ENCODE measurements around the gene VMAC.
"Not testable (repeated sequence)": the region's sequence is repeated elsewhere in the genome, so short reads cannot be mapped to it uniquely, and the experiment has no call there.

The VMAC gene

GRCh38 chr19:5865772-5866171 is 38.9 kb upstream of the VMAC start:
- CTCF ChIA-PET = no interaction called here
- no peak overlapping the region for H3K27ac ChIP-seq (ENCODE audit: insufficient read depth in 1 of 2, low read depth in 1 of 2, low read length in 2 of 2, poor library complexity in 1 of 2, severe bottlenecking in 2 of 2)
- WGBS (ENCODE audit: insufficient coverage) = 98% methylated on average over 7 of the region's 11 CpGs
- no peak overlapping the region for H3K4me3 ChIP-seq (ENCODE audit: control insufficient read depth in 1 of 7, extremely low read depth in 1 of 7, insufficient read depth in 4 of 7, low read depth in 2 of 7, low read length in 6 of 7)
- POLR2A ChIA-PET = no interaction called here
- DNase-seq = no peak
- no peaks in the 10 kb centered on the region for H3K36me3 ChIP-seq (ENCODE audit: control insufficient read depth in 4 of 4, insufficient read depth in 4 of 4, low read length in 3 of 4)
- no peaks in the 10 kb centered on the region for H3K9me3 ChIP-seq (ENCODE audit: control extremely low read depth in 1 of 5, control insufficient read depth in 4 of 5, insufficient read depth in 2 of 5, low read depth in 1 of 5, low read length in 4 of 5)
- no peaks in the 10 kb centered on the region for H3K4me1 ChIP-seq (ENCODE audit: control extremely low read depth in 1 of 4, control insufficient read depth in 4 of 4, insufficient read depth in 4 of 4, low read length in 3 of 4)
- no peaks in the 10 kb centered on the region for H3K27me3 ChIP-seq (replicated peaks in 2 of 5; ENCODE audit: control insufficient read depth in 4 of 5, insufficient read depth in 5 of 5, low read length in 4 of 5)

GRCh38 chr19:5867201-5868136 is 37.2 kb upstream of the VMAC start:
- ChIA-PET POLR2A (no interaction called here), CTCF (no interaction called here)
- H3K4me1 ChIP-seq (ENCODE audit: control extremely low read depth in 1 of 4, control insufficient read depth in 4 of 4, insufficient read depth in 4 of 4, low read length in 3 of 4) = no peaks in the 10 kb centered on the region
- no peak overlapping the region for H3K4me3 ChIP-seq (ENCODE audit: control insufficient read depth in 1 of 7, extremely low read depth in 1 of 7, insufficient read depth in 4 of 7, low read depth in 2 of 7, low read length in 6 of 7)
- no peaks in the 10 kb centered on the region for H3K9me3 ChIP-seq (ENCODE audit: control extremely low read depth in 1 of 5, control insufficient read depth in 4 of 5, insufficient read depth in 2 of 5, low read depth in 1 of 5, low read length in 4 of 5)
- no peak overlapping the region for H3K27ac ChIP-seq (ENCODE audit: insufficient read depth in 1 of 2, low read depth in 1 of 2, low read length in 2 of 2, poor library complexity in 1 of 2, severe bottlenecking in 2 of 2)
- H3K27me3 ChIP-seq (replicated peaks in 2 of 5; ENCODE audit: control insufficient read depth in 4 of 5, insufficient read depth in 5 of 5, low read length in 4 of 5) = no peaks in the 10 kb centered on the region
- no peaks in the 10 kb centered on the region for H3K36me3 ChIP-seq (ENCODE audit: control insufficient read depth in 4 of 4, insufficient read depth in 4 of 4, low read length in 3 of 4)
- 92% methylated on average over 24 of the region's 31 CpGs for WGBS (ENCODE audit: insufficient coverage)
- no peak for DNase-seq

GRCh38 chr19:5870986-5871394 is 33.7 kb upstream of the VMAC start:
- no peaks in the 10 kb centered on the region for H3K36me3 ChIP-seq (ENCODE audit: control insufficient read depth in 4 of 4, insufficient read depth in 4 of 4, low read length in 3 of 4)
- CTCF ChIA-PET = interaction anchor here (2.7 kb wide), 1 partner anchor 67 kb away, joined by 8 read pairs; no protein-coding TSS in a partner anchor
- H3K27ac ChIP-seq (ENCODE audit: insufficient read depth in 1 of 2, low read depth in 1 of 2, low read length in 2 of 2, poor library complexity in 1 of 2, severe bottlenecking in 2 of 2) = no peak overlapping the region
- 98% methylated on average over 11 of the region's 12 CpGs for WGBS (ENCODE audit: insufficient coverage)
- no peaks in the 10 kb centered on the region for H3K4me1 ChIP-seq (ENCODE audit: control extremely low read depth in 1 of 4, control insufficient read depth in 4 of 4, insufficient read depth in 4 of 4, low read length in 3 of 4)
- DNase-seq = no peak
- no peak overlapping the region for H3K4me3 ChIP-seq (ENCODE audit: control insufficient read depth in 1 of 7, extremely low read depth in 1 of 7, insufficient read depth in 4 of 7, low read depth in 2 of 7, low read length in 6 of 7)
- POLR2A ChIA-PET = interaction anchor here (0.6 kb wide), 1 partner anchor 55 kb away, joined by 7 read pairs; no protein-coding TSS in a partner anchor
- no peaks in the 10 kb centered on the region for H3K9me3 ChIP-seq (ENCODE audit: control extremely low read depth in 1 of 5, control insufficient read depth in 4 of 5, insufficient read depth in 2 of 5, low read depth in 1 of 5, low read length in 4 of 5)
- no peaks in the 10 kb centered on the region for H3K27me3 ChIP-seq (replicated peaks in 2 of 5; ENCODE audit: control insufficient read depth in 4 of 5, insufficient read depth in 5 of 5, low read length in 4 of 5)

- 97% methylated on average over 12 of the region's 12 CpGs for WGBS (ENCODE audit: insufficient coverage)
- Histone ChIP-seq H3K36me3 (ENCODE audit: control insufficient read depth in 4 of 4, insufficient read depth in 4 of 4, low read length in 3 of 4) (no peaks in the 10 kb centered on the region), H3K9me3 (ENCODE audit: control extremely low read depth in 1 of 5, control insufficient read depth in 4 of 5, insufficient read depth in 2 of 5, low read depth in 1 of 5, low read length in 4 of 5) (no peaks in the 10 kb centered on the region), H3K27ac (ENCODE audit: insufficient read depth in 1 of 2, low read depth in 1 of 2, low read length in 2 of 2, poor library complexity in 1 of 2, severe bottlenecking in 2 of 2) (no peak overlapping the region), H3K27me3 (replicated peaks in 2 of 5; ENCODE audit: control insufficient read depth in 4 of 5, insufficient read depth in 5 of 5, low read length in 4 of 5) (peaks cover 0 to 3% (median 0%) of the 10 kb centered on the region in 5 experiments), H3K4me1 (ENCODE audit: control extremely low read depth in 1 of 4, control insufficient read depth in 4 of 4, insufficient read depth in 4 of 4, low read length in 3 of 4) (no peaks in the 10 kb centered on the region), H3K4me3 (ENCODE audit: control insufficient read depth in 1 of 7, extremely low read depth in 1 of 7, insufficient read depth in 4 of 7, low read depth in 2 of 7, low read length in 6 of 7) (no peak overlapping the region)
- ChIA-PET CTCF (interaction anchor here (1.7 kb wide), 1 partner anchor 70 kb away, joined by 3 read pairs; no protein-coding TSS in a partner anchor), POLR2A (no interaction called here)
- DNase-seq = no peak
Measured at GRCh38 chr19:5873617-5874199, 31.0 kb upstream of the VMAC start.

DNA sequence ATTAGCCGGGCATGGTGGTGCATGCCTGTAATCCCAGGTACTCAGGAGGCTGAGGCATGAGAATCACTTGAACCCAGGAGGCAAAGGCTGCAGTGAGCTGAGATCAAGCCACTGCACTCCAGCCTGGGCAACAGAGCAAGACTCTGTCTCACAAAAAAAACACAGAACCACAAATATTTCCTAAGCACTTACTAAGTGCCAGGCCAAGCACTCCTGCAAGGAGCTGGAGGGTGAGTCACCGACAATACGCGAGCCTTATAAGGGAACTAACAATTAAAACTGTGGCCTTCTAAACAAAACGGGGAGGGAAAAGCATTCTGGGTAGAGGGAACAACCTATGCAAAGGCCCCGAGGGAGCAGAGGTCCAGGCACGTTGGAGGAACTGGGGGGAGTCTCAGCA is 30.2 kb upstream of the VMAC start:
- H3K27me3 ChIP-seq (replicated peaks in 2 of 5; ENCODE audit: control insufficient read depth in 4 of 5, insufficient read depth in 5 of 5, low read length in 4 of 5); H3K36me3 ChIP-seq (ENCODE audit: control insufficient read depth in 4 of 4, insufficient read depth in 4 of 4, low read length in 3 of 4); POLR2A ChIA-PET; H3K4me1 ChIP-seq (ENCODE audit: control extremely low read depth in 1 of 4, control insufficient read depth in 4 of 4, insufficient read depth in 4 of 4, low read length in 3 of 4); DNase-seq; H3K27ac ChIP-seq (ENCODE audit: insufficient read depth in 1 of 2, low read depth in 1 of 2, low read length in 2 of 2, poor library complexity in 1 of 2, severe bottlenecking in 2 of 2); H3K9me3 ChIP-seq (ENCODE audit: control extremely low read depth in 1 of 5, control insufficient read depth in 4 of 5, insufficient read depth in 2 of 5, low read depth in 1 of 5, low read length in 4 of 5); H3K4me3 ChIP-seq (ENCODE audit: control insufficient read depth in 1 of 7, extremely low read depth in 1 of 7, insufficient read depth in 4 of 7, low read depth in 2 of 7, low read length in 6 of 7): not testable (repeated sequence)
- 98% methylated on average over 6 of the region's 7 CpGs for WGBS (ENCODE audit: insufficient coverage)
- CTCF ChIA-PET = interaction anchor here (1.7 kb wide), 1 partner anchor 70 kb away, joined by 3 read pairs; no protein-coding TSS in a partner anchor

- no peak overlapping the region for H3K4me3 ChIP-seq (ENCODE audit: control insufficient read depth in 1 of 7, extremely low read depth in 1 of 7, insufficient read depth in 4 of 7, low read depth in 2 of 7, low read length in 6 of 7)
- CTCF ChIA-PET = no interaction called here
- DNase-seq = no peak
- no peaks in the 10 kb centered on the region for H3K36me3 ChIP-seq (ENCODE audit: control insufficient read depth in 4 of 4, insufficient read depth in 4 of 4, low read length in 3 of 4)
- peaks cover 2 to 22% (median 6%) of the 10 kb centered on the region in 5 experiments for H3K27me3 ChIP-seq (replicated peaks in 2 of 5; ENCODE audit: control insufficient read depth in 4 of 5, insufficient read depth in 5 of 5, low read length in 4 of 5)
- POLR2A ChIA-PET = no interaction called here
- H3K4me1 ChIP-seq (ENCODE audit: control extremely low read depth in 1 of 4, control insufficient read depth in 4 of 4, insufficient read depth in 4 of 4, low read length in 3 of 4) = peaks cover 0 to 2% (median 0%) of the 10 kb centered on the region in 4 experiments
- no peaks in the 10 kb centered on the region for H3K9me3 ChIP-seq (ENCODE audit: control extremely low read depth in 1 of 5, control insufficient read depth in 4 of 5, insufficient read depth in 2 of 5, low read depth in 1 of 5, low read length in 4 of 5)
- 94% methylated on average over 7 of the region's 8 CpGs for WGBS (ENCODE audit: insufficient coverage)
- no peak overlapping the region for H3K27ac ChIP-seq (ENCODE audit: insufficient read depth in 1 of 2, low read depth in 1 of 2, low read length in 2 of 2, poor library complexity in 1 of 2, severe bottlenecking in 2 of 2)
Measured at GRCh38 chr19:5877427-5877826, 27.2 kb upstream of the VMAC start.

DNA sequence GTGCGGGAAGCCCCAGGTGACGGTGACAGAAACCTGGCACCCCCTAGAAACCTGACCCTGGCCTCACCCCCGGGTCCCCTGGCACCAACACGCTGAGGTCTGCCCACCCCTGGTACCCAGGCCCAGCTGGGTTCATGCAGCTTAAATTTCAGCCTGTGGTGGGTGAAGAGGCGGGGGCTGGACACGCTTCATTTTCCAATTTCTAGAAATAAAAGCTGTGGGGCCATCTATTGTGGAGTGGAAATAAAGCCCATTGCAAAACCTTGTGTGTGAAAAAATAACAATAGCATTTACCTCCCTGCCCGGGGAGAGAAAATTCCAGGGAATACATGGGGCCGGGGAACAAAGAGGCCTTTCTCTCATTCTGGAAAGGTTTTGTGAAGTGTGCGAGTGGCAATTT is 26.8 kb upstream of the VMAC start:
- no peak overlapping the region for H3K4me3 ChIP-seq (ENCODE audit: control insufficient read depth in 1 of 7, extremely low read depth in 1 of 7, insufficient read depth in 4 of 7, low read depth in 2 of 7, low read length in 6 of 7)
- H3K27ac ChIP-seq (ENCODE audit: insufficient read depth in 1 of 2, low read depth in 1 of 2, low read length in 2 of 2, poor library complexity in 1 of 2, severe bottlenecking in 2 of 2) = no peak overlapping the region
- DNase-seq = no peak
- H3K9me3 ChIP-seq (ENCODE audit: control extremely low read depth in 1 of 5, control insufficient read depth in 4 of 5, insufficient read depth in 2 of 5, low read depth in 1 of 5, low read length in 4 of 5) = no peaks in the 10 kb centered on the region
- 88% methylated on average over 5 of the region's 9 CpGs for WGBS (ENCODE audit: insufficient coverage)
- ChIA-PET POLR2A (no interaction called here), CTCF (no interaction called here)
- peaks cover 2 to 22% (median 7%) of the 10 kb centered on the region in 5 experiments for H3K27me3 ChIP-seq (replicated peaks in 2 of 5; ENCODE audit: control insufficient read depth in 4 of 5, insufficient read depth in 5 of 5, low read length in 4 of 5)
- peaks cover 0 to 2% (median 0%) of the 10 kb centered on the region in 4 experiments for H3K4me1 ChIP-seq (ENCODE audit: control extremely low read depth in 1 of 4, control insufficient read depth in 4 of 4, insufficient read depth in 4 of 4, low read length in 3 of 4)
- H3K36me3 ChIP-seq (ENCODE audit: control insufficient read depth in 4 of 4, insufficient read depth in 4 of 4, low read length in 3 of 4) = no peaks in the 10 kb centered on the region
